GM19372 (cell line): ENCODE data around the gene UCMA.
A peak's percentile ranks its signal among the peaks of the same experiment; 100 is the strongest.
"Not testable (repeated sequence)": the region's sequence is repeated elsewhere in the genome, so short reads cannot be mapped to it uniquely, and the experiment has no call there.

Experiments used
- ATAC-seq: cut with Tn5 transposase; IDR thresholded peaks from one replicate; pipeline ENCODE4 v1.9.1; 2021; ENCODE audit warnings: mild to moderate bottlenecking, low read depth, moderate library complexity; ENCODE audit not compliant: unreplicated experiment

UCMA gene, protein sequence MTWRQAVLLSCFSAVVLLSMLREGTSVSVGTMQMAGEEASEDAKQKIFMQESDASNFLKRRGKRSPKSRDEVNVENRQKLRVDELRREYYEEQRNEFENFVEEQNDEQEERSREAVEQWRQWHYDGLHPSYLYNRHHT

DNA sequence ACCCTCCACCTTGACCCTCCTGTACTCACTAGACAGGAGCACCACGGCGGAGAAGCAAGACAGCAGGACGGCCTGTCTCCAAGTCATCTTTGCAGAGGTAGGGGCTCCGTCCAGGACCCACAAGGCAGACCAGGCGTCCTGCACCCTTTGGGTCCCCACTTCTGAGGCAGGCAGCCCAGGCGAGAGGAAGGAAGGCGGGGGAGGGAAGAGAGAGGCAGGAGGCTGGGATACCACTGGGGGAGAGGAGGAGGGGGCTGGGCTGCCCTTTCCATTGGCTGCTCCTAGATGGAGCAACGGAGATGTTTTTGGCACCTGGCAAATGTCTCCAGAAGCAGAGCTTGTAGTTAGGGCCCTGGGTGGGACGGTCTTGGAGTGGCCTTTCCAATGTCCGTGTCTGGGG lies at the start of gene UCMA:
Gene UCMA, minus strand, starts transcription at position 203 of the 400 bp plus-strand sequence. Its CDS starts 116 bp downstream, at position 87.
- no peak for ATAC-seq

DNA sequence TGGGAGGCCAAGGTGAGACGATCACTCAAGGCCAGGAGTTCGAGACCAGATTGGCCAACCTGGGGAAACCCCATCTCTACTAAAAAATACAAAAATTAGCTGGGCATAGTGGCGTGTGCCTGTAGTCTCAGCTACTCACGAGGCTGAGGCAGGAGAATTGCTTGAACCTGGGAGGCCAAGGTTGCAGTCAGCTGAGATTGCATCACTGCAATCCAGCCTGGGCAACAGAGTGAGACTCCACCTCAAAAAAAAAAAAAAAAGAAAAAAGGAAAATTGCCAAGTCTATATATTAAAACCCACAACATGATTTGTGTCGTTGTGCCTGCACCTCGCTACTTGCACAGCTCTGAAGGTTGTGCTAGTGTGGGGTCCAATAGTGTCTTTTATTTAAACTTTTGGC lies 48.2 kb upstream of the UCMA start:
- ATAC-seq = not testable (repeated sequence)

DNA sequence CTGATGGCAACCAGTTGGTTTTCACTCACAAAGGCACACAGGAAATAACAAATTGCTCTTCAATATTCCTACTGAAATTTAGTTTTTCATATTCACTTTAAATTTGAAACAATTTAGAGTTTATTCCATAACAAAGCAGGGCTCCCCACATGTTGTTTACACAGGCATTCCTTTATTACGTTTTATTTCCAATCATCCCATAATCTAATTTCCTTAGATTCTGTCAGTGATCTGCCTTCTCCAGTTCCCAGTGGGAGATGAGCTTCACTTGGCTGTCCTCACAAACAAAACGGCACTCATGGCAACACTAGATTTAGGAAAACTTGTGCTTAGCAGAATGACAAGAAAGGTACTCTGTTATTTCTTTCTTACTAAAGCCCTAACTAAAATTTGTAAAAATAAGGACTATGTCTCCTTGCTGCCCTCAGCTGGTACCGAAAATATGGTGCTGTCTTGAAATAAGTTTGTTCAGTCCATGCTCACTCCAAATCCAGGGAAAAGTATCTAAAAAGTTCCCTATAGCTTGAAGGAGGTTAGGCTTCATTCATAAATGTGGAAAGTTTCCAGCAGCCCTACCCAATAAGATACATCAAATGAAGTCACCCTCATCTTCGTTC lies 42.7 kb upstream of the UCMA start:
- no peak for ATAC-seq

DNA sequence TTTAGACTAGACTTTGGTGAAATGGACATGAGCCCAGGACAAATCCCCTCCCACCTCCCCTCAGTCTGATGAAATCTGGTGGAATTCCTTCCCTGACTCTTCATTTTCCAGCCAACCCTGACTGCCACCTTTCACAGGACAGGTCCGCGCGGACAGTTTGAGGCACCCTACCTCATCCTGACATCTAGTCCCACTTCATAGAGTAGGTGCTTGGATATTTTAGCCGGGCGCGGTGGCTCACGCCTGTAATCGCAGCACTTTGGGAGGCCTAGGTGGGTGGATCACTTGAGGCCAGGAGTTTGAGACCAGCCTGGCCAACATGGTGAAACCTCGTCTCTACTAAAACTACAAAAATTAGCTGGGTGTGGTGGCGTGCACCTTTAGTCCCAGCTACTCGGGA lies 42.0 kb upstream of the UCMA start:
- ATAC-seq = not testable (repeated sequence)

DNA sequence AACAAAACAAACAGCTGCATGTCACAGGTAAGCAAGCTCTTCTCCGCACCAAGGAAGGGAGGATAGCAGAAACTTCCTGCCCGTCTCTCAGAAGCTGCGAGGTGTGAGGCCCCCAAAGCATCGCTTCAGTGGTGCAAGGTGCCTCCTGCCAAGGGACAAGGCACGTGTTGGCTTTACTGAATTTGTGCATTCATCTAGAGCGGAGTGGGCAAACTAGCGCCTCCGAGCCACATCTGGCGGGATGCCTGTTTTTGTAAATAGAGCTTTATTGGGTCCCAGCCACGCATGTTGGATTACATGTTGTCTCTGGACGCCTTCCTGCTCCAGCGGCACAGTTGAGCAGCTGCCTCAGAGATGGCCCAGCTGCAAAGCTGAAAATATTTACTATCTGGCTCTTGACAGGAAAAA lies 38.0 kb upstream of the UCMA start:
- ATAC-seq = peak; percentile 27

DNA sequence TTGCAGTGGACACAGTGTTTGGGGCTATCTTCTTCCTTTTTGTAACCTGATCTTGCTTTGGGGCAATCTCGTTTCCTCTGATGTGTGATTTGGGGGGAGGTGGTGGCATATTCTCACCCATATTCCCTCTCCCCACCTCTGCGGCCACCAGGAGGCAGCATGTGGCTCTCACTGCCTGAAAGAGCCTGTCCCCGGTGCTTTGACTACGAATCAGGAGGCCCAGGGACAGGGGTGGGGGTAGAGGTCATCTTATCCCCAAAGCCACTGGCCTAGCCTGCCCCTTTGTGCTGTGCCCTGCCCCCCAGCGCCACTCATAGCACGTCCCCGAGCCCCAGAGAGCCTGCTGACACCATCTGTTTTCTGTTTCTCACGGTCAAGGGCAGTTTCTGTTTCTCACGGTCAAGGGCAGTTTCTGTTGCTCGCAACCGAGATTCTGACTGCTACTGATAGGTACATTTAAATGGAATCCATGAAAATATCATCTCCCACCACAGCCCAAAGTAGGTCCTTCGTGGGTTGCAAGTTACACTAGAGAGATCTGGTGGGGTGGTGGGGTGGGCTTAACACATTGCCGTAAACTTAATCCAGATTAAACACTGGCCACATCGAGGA lies 37.5 kb upstream of the UCMA start:
- ATAC-seq = peak; percentile 90

DNA sequence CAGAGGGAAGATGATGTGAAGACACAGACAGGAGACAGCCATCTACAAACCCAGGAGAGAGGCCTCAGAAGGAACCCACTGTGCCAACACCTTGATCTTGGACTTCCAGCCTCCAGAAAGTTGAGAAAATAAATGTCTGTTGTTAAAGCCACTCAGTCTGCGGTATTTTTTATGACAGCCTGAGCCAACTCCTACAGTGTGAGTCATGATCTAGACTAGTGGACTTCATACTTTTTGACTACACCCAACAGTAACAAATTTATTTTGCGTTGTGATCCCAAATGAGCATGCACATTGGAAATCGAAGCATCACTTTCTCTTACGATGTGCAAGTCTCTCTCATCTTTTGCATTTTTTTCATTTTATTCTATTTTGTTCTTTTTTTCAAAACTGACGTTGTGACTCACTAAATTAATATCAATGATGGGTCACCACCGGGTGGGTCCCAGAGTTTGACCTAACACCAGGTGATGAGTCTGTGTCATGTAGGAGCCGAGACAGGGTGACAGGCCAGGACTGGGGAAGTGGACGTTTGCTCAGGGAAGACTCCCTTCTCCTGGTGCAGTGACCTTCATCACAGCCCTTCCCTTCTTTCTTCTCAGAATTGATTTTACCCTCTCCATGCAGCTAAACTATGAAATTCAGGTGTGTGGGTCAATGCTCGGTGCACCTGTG lies 36.8 kb upstream of the UCMA start:
- ATAC-seq = no peak

DNA sequence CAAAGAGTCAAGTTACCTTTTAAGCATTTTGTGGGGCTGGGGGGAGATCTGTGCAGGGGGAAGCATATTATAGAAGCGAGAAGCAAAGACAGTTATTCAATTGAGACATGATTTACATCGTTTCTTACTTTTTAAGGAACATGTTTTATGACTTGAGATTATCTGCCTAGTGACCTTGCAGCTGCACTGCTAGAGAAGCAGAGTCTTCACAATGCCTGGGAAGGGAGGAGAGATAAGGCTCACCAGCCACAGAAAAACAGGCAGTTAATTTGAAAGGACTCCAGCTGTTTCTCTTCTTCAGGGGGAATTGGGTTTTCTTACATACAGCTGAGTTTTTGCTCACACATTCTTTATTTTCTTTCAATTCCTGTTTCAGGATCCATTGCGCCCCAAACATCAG lies 34.7 kb upstream of the UCMA start:
- ATAC-seq = no peak

DNA sequence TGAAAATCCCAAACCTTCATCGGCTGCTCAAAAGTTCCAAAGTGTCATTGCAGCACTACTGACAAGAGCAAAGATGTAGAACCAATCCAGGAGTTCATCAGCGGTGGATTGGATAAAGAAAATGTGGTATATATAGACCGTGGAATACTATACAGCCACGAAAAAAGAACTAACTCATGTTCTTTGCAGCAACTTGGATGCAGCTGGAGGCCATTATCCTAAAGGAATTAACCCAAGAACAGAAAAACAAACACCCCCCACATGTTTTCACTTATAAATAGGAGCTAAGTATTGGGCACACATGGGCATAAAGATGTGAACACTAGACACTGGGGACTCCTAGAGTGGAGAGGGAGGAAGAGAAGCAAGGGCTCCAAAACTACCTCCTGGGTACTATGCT lies 34.1 kb upstream of the UCMA start:
- no peak for ATAC-seq

DNA sequence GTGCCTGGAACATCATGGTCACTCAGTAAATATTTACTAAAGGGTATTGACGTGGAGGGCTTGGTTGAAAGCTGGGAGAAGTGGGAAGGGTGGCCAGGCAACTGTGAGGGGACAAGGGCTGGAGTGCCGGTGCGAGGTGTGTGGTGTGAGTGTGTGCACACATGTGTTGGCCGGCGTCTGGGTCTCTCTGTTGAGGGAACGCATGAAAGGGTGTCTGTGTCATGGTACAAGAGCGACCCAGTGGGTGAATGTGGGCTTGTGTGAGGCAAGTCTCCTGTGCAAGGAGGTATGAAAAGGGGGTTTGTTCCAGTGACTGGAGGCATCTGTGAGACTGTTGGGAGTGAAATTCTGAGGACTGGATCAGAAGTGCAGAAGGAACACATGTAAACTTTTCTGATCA lies 29.4 kb upstream of the UCMA start:
- ATAC-seq = no peak

DNA sequence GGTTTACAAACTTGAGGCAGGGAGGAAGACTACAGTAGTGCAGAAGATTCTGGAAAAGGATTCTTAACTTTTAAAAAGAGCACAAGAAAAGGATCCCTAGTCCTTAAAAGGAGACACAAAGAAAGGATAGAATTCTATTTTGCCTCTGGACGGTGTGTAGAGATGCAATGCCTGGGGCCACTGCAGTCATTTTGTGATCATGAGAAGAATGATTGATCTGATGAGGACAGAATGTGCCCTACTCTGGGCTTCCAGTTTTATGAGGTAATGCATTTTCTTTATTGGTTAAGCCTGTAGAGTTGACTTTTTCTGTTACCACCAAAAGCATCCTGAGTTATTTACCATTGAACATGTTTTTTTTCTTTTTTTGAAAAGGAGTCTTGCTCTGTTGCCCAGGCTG lies 28.3 kb upstream of the UCMA start:
- ATAC-seq = no peak

DNA sequence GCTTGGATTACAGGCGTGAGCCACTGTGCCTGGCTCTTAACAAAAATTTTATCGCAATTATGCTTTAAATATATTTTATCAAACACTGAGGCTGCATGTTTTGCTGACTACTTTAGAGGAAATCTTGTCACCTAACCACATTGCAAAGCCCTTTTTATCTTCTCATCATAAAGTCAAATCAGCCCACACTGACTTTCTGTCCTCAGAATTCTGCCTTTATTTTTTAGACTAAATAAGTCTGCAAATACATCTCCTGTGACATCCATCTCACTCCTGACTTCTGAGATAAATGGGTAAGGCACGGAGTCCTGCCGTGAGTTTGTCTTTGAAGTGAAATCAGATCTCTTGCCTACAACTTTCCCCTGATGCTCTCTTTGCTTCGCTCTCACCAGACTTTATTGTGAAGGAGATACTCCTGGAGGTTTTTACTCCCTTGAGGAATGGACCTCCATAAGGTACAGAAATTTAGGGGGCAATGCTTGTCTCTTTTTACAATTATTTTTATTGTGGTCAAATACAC lies 23.5 kb upstream of the UCMA start:
- no peak for ATAC-seq

DNA sequence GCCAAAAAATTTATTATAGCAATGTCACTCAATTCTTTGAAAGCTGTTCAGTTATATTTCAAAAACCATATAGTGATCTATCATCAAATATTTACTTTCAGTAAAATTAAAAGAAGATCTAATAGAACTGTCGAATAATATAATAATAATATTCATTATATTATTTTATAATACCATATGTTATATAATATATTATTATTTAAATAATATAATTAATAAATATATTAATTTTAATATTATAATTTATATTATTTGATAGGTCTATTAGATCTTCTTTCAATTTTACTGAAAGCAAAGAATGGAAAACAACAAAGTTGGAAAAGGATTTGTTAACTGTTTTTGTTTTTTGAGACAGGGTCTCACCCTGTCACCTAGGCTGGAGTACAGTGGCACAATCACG lies 22.5 kb upstream of the UCMA start:
- ATAC-seq = no peak

DNA sequence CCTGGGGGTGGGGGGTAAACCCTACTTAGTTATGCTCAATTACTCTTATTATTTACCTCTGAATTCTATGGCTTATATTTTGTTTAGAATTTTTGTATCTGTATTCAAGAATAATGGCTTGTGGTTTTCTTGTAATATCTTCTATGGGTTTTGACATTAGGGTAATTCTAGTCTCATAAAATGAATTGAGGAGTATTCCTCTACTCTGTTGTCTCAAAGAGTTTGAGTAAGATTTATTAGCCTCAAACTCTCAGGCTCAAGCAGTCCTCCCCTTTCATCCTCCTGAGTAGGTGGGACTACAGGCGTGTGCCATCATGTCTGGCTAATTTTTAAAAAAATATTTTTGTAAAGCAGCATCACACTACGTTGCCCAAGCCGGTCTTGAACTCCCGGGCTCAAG lies 19.6 kb upstream of the UCMA start:
- ATAC-seq = no peak

DNA sequence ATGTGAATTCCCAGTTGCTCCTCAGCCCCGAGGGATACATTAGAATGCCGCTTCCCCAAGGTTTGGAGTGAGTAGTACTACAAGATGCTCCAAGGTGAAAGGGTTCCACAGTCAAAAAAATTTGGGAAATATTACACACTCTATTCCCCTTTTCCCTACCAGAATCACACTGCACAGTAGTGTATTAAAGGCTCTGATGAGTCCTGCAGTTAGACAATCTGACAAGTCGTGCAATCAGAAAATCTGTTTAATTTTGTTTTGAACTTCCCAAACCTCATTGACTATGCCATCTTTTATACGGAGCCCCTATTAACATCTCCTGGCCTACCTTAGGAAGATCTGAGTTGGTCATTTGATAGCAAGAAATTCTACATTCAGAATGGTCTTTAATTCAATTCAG lies 13.6 kb upstream of the UCMA start:
- ATAC-seq = no peak

DNA sequence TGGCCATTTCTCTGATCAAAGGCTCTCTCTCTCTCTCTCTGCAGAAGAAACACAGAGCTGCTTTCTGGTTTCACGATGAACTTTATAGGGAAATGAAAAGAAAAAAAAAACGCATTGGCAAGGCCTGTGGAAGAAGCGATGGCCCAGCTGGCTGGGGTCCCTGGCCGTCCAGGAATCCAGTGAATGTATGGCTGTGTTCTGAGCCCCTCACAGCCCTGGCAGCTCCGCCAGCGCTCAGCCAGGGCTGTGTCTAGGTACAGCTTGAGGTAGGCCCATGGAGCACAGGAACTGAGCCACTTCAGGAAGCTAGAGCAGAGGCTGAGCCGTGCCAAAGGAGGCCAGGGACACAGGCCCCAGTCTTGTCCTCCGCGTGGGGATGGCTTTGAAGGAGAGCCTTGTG lies 13.1 kb upstream of the UCMA start:
- ATAC-seq = no peak

DNA sequence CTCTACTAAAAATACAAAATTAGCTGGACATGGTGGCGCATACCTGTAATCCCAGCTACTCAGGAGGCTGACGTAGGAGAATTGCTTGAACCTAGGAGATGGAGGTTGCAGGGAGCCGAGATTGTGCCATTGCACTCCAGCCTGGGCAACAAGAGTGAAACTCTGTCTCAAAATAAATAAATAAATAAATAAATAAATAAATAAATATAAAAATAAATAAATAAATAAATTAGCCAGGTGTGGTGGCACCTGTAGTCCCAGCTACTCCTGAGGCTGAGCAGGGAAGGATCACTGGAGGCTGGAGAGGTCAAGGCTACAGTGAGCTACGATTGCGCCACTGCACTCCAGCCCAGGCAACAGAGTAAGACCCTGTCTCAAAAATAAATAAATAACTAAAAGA lies 8.1 kb upstream of the UCMA start:
- not testable (repeated sequence) for ATAC-seq

DNA sequence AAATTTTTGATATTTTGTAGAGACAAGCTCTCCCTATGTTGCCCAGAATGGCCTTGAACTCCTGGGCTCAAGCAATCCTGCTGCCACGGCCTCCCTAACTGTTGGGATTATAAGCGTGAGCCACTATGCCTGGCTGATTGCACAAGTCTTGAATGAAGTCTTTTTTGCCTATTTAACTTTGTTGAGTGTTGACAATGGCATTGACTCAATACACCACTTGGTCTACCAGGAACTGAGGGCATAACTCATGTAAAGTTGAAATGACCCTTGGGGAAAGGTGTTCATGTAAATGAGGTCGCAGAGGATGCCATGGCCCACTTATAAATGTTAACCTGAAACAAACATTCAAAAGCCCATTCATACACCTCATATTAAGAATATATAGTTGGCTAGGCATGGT lies 7.4 kb upstream of the UCMA start:
- ATAC-seq = no peak

DNA sequence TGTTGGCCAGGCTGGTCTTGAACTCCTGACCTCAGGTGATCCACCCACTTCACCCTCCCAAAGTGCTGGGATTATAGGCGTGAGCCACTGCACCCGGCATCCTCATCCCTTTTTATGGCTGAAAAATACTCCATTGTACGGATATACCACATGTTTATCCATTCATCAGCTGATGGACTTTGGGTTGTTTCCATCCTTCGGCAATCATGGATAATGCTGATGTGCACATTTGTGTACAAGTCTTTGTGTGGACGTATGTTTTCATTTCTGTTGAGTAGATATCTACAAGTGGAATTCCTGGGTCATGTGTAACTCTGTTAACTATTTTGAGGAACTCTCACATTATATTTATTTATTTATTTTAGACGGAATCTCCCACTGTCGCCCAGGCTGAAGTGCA lies 5.7 kb upstream of the UCMA start:
- no peak for ATAC-seq

DNA sequence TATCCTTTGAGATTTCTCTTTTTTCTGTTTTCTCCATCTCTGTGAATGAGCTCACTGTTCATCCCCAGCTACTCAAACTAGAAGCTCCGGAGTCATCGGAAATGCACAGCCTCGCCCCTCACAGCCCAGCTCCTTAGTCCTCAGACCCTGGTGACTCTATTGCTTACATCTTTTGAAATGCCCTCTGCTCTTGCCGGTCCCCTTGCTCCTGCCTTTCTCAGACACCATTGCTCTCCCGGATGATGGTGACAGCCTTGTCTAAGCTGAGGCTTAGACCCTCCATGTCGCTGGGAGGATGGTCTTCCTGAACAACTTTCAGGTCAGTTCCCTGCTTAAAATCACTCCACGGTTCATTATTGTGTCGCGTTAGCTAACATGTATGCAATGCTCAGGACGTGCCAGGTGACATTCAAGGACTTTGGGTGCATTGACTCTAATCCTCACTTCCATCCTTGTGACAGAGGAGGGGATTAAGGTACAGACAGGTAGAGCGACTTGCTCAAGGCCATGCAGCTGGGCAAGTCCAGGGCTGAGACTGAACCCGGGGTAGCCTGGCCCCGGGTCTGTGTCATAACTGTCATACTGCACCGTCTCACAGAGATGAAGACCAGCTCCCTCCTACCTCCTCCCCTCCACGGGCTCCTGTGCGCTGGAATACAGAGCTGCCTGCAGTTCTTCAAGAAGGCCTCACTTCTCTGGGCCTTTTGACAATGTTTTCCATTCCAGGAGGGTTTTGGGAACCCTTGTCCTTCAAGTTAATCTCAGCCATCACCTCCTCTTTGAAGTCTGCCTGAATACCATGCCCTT lies 4.3 kb upstream of the UCMA start:
- ATAC-seq = no peak

DNA sequence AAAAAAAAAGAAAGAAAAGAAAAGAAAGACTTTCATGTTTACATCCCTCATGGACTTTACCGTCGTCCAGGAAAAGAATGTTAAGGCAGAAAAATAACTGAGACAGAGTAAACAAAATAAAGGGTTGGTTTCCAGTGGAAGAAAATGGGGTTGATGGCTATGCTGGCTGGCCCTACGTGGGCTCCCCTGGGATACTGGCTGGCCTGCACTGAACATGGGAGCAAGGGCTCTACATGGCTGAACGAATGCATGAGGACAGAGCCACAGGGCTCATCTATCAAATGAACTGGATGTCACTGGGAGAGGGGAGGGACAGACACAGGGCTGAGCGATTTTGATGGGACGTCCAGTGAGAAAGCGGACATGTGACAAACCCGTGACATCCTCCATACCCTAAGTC lies 2.5 kb upstream of the UCMA start:
- ATAC-seq = no peak
